Ectodermal cell (in vitro differentiated cells): Measurements from ENCODE around the gene FBF1.

ENCODE experiments used
- H3K27ac ChIP-seq: 2 replicates; pipeline ENCODE4 v1.7.0; 2013; ENCODE audit warnings: mild to moderate bottlenecking, low read depth, low read length; ENCODE audit not compliant: insufficient read depth, poor library complexity, severe bottlenecking
- H3K27me3 ChIP-seq: 2 replicates; pipeline ENCODE4 v1.7.0; 2013; ENCODE audit warnings: mild to moderate bottlenecking, low read length; ENCODE audit not compliant: insufficient read depth, control insufficient read depth, poor library complexity, severe bottlenecking
- H3K36me3 ChIP-seq: one replicate; pipeline ENCODE4 v1.7.0; 2013; ENCODE audit warnings: low read length; ENCODE audit not compliant: control insufficient read depth, insufficient read depth
- H3K4me1 ChIP-seq: one replicate; pipeline ENCODE4 v1.7.0; 2013; ENCODE audit warnings: low read length; ENCODE audit not compliant: control insufficient read depth, insufficient read depth
- H3K4me3 ChIP-seq: 2 replicates; pipeline ENCODE4 v1.7.0; 2013; ENCODE audit warnings: low read depth, low read length, control low read depth; ENCODE audit not compliant: insufficient read depth
- H3K9me3 ChIP-seq: 2 replicates; pipeline ENCODE4 v1.7.0; 2013; ENCODE audit warnings: mild to moderate bottlenecking, low read length, moderate library complexity; ENCODE audit not compliant: control insufficient read depth
- WGBS, 2 experiments: methylation state at CpG; one replicate each; pipeline ENCODE4 v1.1.7; 2013; ENCODE audit warnings: missing lambda C conversion rate in 2 of 2; 5-methylcytosine and 5-hydroxymethylcytosine counted together

Gene FBF1

DNA sequence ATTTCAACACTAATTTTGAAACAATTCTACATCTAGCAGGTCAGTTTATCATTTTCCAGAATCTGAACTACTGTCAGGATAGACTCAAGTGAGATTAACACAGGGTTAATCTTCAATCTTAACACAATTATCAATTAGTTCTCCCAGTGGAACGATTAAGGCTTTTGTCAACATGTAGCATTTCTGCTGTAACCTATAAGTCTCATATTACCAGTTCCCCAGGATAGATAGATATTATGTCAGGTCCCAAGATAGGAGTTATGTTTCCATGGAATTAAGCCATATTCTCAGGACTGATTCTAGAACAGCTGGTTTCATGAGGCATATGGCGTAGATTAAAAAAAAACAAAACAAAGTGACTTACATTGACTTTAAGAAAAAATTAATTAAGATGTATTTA is 4.4 kb upstream of the FBF1 start:
- peaks cover 10% of the 10 kb centered on the region for H3K36me3 ChIP-seq
- no peaks in the 10 kb centered on the region for H3K9me3 ChIP-seq
- no peaks in the 10 kb centered on the region for H3K4me1 ChIP-seq
- H3K4me3 ChIP-seq, result no peak overlapping the region
- no peak overlapping the region for H3K27ac ChIP-seq
- 89 to 100% methylated on average over 1 to 2 of the region's 2 CpGs for WGBS, 2 experiments
- no peaks in the 10 kb centered on the region for H3K27me3 ChIP-seq

DNA sequence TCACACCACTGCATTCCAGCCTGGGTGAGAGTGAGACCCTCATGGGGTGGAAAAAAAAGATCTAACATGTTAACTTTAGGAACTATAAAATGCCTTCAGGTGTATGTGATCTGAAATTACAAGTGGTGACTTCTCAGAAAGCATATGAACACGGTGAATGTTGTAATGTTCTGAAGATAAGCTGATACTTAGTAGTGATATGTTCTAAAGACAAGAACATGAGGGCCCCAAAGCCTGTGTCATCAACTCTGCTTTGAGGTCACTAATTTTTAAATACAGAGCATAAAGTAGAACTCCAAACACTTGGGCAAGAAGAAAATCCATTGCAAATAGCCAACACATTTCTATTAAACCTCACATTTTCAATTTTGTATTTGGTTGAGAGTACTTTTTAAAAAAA is 2.6 kb upstream of the FBF1 start:
- Histone ChIP-seq H3K4me3 (no peak overlapping the region), H3K27ac (no peak overlapping the region), H3K36me3 (peaks cover 5% of the 10 kb centered on the region), H3K4me1 (no peaks in the 10 kb centered on the region), H3K9me3 (no peaks in the 10 kb centered on the region), H3K27me3 (no peaks in the 10 kb centered on the region)
- WGBS, 2 experiments, result 94 to 100% methylated on average over 1 of the region's 1 CpG

DNA sequence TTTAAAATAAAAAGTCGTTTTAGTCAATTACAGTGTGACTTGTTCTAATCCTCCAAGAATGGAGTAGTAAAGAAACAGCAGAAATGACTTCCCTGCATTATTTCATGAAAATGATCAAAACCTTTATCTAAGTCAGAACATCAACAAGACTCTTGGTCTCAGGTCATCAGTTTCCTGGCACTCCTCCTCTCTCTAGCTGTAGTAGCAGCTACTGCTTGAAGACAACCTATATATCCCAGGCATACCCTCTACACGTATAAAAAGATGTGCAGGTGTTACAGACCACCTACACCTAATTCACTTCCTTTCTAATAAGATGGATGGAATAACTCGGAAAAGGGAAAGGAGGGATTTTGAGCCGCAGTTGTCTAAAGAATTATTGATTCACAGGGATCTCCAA is 1.6 kb upstream of the FBF1 start:
- no peak overlapping the region for H3K4me3 ChIP-seq
- no peaks in the 10 kb centered on the region for H3K9me3 ChIP-seq
- H3K36me3 ChIP-seq, result no peaks in the 10 kb centered on the region

DNA sequence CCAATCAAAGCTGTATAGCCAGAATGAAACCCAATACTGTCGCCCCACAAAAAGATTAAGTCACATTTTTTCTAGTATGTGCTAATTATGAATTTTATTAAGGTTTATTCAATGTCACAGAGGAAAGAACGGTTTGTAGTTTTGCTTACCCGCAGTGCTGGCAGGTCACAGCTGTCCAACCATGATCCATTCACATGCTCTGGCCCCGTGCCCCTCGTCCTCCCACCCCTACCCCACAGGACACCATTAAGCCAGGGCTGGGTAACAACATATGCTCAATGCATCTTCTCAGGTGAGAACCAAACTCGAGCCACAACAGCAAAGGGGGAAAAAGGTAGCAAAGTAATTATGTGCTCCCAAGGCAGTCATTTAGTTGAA is 589 bp upstream of the FBF1 start:
- WGBS, 2 experiments, result 68 to 83% methylated on average over 6 of the region's 6 CpGs
- Histone ChIP-seq H3K4me3 (peak overlapping the region; percentile 20), H3K36me3 (no peaks in the 10 kb centered on the region), H3K9me3 (no peaks in the 10 kb centered on the region), H3K27ac (peak overlapping the region; percentile 33), H3K27me3 (no peaks in the 10 kb centered on the region), H3K4me1 (no peaks in the 10 kb centered on the region)

More for the DNA sequence above, 1.6 kb upstream of the FBF1 start:
- 88 to 98% methylated on average over 4 of the region's 4 CpGs for WGBS, 2 experiments
- H3K4me1 ChIP-seq, result no peaks in the 10 kb centered on the region
- no peaks in the 10 kb centered on the region for H3K27me3 ChIP-seq
- H3K27ac ChIP-seq, result no peak overlapping the region

DNA sequence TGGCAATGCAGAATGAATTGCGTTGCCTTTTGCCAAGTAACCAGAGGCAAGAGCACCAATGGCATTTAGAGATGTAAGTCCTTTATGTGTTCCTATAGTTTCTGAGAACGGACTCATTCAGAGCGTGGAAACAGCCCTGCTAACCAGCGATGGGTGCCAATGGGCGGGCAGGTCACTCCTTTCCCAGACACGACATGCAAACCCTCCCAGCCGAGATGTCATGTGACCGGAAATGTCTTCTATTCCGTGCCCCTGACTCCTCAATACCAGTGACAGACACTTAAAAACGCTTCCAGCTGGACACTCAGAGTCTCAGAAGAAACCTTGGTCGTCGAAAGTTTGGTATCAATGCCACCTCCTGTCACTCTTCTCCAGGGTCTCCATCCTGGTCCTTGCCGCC is 3.2 kb downstream of the FBF1 start:
- no peaks in the 10 kb centered on the region for H3K4me1 ChIP-seq
- H3K27me3 ChIP-seq, result no peaks in the 10 kb centered on the region
- H3K9me3 ChIP-seq, result no peaks in the 10 kb centered on the region
- no peaks in the 10 kb centered on the region for H3K36me3 ChIP-seq
- whole genome bisulfite sequencing, 2 experiments, result 91% methylated on average over 13 of the region's 13 CpGs
- no peak overlapping the region for H3K4me3 ChIP-seq
- no peak overlapping the region for H3K27ac ChIP-seq

DNA sequence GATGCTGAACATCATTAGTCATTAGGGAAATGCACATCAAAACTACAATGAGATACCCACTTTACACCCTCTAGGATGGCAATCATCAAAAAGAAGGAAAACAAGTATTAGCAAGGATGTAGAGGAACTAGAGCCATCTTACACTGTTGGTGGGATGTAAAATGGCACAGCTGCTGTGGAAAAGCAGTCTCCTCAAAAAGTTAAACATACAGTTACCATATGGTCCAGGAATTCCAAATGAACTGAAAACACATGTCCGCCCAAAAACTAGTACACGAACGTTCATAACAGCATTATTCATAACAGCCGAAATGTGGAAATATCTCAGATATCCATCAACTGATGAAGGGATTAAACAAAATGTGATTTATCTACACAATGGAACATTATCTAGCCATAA is 7.0 kb downstream of the FBF1 start:
- H3K4me1 ChIP-seq, result no peaks in the 10 kb centered on the region
- no peak overlapping the region for H3K4me3 ChIP-seq
- no peaks in the 10 kb centered on the region for H3K27me3 ChIP-seq
- peaks cover 4% of the 10 kb centered on the region for H3K36me3 ChIP-seq
- H3K27ac ChIP-seq, result no peak overlapping the region
- 96 to 98% methylated on average over 4 of the region's 4 CpGs for WGBS, 2 experiments
- H3K9me3 ChIP-seq, result no peaks in the 10 kb centered on the region

DNA sequence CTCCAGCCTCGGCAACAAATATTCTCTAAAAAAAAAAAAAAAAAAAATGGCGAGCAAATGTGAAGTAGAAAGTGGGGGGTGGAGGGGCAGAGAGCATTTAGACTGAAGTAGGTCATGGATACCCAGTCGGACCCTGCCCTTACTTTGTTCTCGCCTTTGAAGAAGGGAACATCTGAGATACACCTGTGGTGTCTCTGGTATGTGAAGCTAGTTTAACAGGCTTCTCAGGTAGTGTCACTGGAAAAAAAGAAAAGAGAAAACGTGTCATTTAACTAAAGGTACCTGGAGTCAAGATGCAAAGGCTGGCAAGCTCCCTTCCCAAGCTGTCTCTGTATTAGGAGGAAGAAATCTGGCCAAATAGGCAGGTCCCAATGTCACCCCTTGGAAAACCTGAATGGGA is 8.0 kb downstream of the FBF1 start:
- whole genome bisulfite sequencing, 2 experiments, result 92 to 94% methylated on average over 5 of the region's 5 CpGs
- no peak overlapping the region for H3K27ac ChIP-seq
- H3K4me1 ChIP-seq, result no peaks in the 10 kb centered on the region
- no peaks in the 10 kb centered on the region for H3K9me3 ChIP-seq
- H3K4me3 ChIP-seq, result no peak overlapping the region
- H3K36me3 ChIP-seq, result peaks cover 4% of the 10 kb centered on the region
- H3K27me3 ChIP-seq, result no peaks in the 10 kb centered on the region

DNA sequence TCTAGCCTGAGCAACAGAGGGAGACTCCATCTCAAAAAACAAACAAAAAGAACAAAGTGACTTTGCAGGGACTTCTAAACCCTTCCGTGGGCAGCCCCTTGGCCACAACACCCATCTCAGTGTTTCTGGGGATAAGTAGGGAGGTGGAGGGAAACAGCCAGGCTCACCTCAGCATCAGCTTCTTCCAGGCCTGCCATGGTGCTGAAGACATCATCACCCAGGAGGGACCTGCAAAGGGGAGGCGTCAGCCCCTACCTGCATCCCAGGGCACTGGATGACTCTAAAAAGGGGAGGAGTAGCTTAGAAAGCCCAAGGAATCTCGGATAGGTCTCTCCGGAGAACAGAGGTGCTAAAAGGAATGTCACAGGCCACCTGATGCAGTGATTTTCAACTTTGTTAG is 9.8 kb downstream of the FBF1 start:
- Histone ChIP-seq H3K4me3 (no peak overlapping the region), H3K36me3 (peaks cover 4% of the 10 kb centered on the region), H3K9me3 (no peaks in the 10 kb centered on the region), H3K27ac (no peak overlapping the region), H3K4me1 (no peaks in the 10 kb centered on the region), H3K27me3 (no peaks in the 10 kb centered on the region)
- 89 to 91% methylated on average over 4 of the region's 4 CpGs for WGBS, 2 experiments

DNA sequence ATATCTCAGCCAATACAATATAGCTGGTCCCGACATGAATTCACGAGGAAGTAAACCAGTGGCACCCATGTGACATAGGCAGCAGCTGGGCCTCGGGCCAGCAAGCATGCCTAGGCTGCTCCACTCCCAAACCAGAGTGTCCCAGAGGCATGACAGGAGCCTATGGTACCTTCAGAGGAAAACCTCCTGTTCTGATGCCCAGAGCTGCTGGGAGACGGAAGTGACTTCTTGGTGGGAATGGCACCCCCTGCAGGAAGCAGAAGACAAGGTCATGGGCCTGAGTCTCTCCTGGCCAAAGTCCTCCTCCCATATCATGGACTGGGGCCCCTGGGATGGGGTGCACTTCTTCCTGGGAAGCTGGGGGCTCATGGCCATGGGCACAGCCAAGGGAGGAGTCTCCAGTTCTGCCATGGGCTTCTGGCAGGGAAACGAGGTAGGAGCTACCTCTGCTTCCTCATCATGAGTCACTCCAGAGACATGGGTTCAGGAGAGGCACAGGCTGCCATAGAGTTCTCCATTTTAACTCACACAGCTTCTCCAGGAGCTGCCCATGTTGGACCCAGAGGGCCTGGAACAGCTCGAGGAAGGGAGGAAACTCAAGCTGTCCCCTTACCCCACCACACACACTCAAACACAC is 13.4 kb downstream of the FBF1 start:
- Histone ChIP-seq H3K36me3 (peaks cover 4% of the 10 kb centered on the region), H3K4me3 (no peak overlapping the region), H3K27ac (no peak overlapping the region), H3K9me3 (no peaks in the 10 kb centered on the region), H3K27me3 (no peaks in the 10 kb centered on the region), H3K4me1 (no peaks in the 10 kb centered on the region)
- 84 to 89% methylated on average over 6 of the region's 6 CpGs for WGBS, 2 experiments

DNA sequence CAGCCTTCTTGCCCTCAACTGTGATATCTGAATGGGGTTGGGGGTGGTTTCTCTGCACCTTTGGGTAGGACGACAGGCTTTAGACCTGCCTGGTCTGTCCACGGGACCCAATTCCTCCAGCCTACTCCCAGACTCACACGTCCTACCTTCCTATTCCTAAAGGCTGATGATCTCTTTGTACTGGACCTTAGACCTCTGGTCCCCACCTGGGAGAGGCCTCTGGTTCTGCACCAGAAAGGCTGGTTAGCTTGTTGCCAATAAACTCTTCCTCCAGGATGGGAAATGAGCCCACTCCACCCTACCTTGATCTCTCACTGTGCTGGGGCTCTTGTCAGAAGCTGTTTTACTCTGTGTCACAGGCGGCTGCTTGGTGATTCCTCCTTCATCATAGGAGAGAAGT is 14.4 kb downstream of the FBF1 start:
- Histone ChIP-seq H3K4me1 (no peaks in the 10 kb centered on the region), H3K27ac (no peak overlapping the region), H3K27me3 (no peaks in the 10 kb centered on the region), H3K9me3 (no peaks in the 10 kb centered on the region), H3K36me3 (peaks cover 4% of the 10 kb centered on the region), H3K4me3 (no peak overlapping the region)
- WGBS, 2 experiments, result 90% methylated on average over 4 of the region's 4 CpGs

DNA sequence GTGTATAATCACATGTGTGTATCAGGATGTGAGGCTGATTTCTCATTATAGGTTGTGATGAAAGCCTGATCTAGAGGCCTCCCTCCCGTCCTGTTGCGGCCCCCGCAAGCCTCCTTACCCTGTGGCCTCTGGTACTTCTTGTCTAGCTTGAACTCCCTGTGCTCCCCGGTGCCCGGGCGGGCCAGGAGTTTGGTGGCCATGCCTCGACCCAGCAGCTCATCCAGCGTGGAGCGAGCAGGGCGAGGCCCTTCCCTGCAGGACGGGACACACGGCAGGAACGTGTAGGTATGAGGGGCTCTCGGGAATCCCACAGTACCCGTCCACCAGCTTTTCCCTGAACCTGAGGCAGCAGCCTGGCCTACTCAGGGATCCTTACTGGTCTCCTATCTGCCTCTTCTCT is 14.9 kb downstream of the FBF1 start:
- Histone ChIP-seq H3K36me3 (peaks cover under 1% of the 10 kb centered on the region), H3K4me1 (no peaks in the 10 kb centered on the region), H3K27me3 (no peaks in the 10 kb centered on the region), H3K4me3 (no peak overlapping the region), H3K27ac (no peak overlapping the region), H3K9me3 (no peaks in the 10 kb centered on the region)
- 95 to 97% methylated on average over 15 of the region's 15 CpGs for WGBS, 2 experiments
